Measurements from ENCODE around the gene LACTB.

LACTB gene

GRCh38 chr15:63122002-63122875, 578 bp downstream of the LACTB start:
- peak; percentile 28; the same call in 1 of the 2 replicates for TF ChIP-seq SPI1 (IDR thresholded peaks at IDR 0.05; ENCODE audit: borderline replicate concordance, low read depth)
- no peak for TF ChIP-seq POLR2AphosphoS5 (IDR thresholded peaks at IDR 0.05; ENCODE audit: low read depth)
- no peak for TF ChIP-seq REST (IDR thresholded peaks at IDR 0.05; ENCODE audit: insufficient replicate concordance, low read depth)
- no peak for TF ChIP-seq GABPA (IDR thresholded peaks at IDR 0.05; ENCODE audit: low read depth)
- no peak for TF ChIP-seq CTCF (IDR thresholded peaks at IDR 0.05; ENCODE audit: insufficient read depth, low read length)
- Histone ChIP-seq H3K27me3 (ENCODE audit: insufficient read depth, poor library complexity, severe bottlenecking) (no peaks in the 10 kb centered on the region), H3K27ac (replicated peaks) (peak overlapping the region; percentile 71), H3K4me3 (replicated peaks; ENCODE audit: insufficient read depth, low read length) (peak overlapping the region; percentile 100)
- peak; percentile 46 to 81 for DNase-seq (ENCODE audit: low read depth in 1 of 2, low spot score in 1 of 2)

- no peak overlapping the region for H3K4me3 ChIP-seq (replicated peaks; ENCODE audit: insufficient read depth, low read length)
- no peak for DNase-seq (ENCODE audit: low read depth in 1 of 2, low spot score in 1 of 2)
- H3K27ac ChIP-seq (replicated peaks), result no peak overlapping the region
- H3K27me3 ChIP-seq (ENCODE audit: insufficient read depth, poor library complexity, severe bottlenecking), result no peaks in the 10 kb centered on the region
- TF ChIP-seq SPI1 (IDR thresholded peaks at IDR 0.05; ENCODE audit: borderline replicate concordance, low read depth) (no peak), POLR2AphosphoS5 (IDR thresholded peaks at IDR 0.05; ENCODE audit: low read depth) (no peak), GABPA (IDR thresholded peaks at IDR 0.05; ENCODE audit: low read depth) (no peak), CTCF (IDR thresholded peaks at IDR 0.05; ENCODE audit: insufficient read depth, low read length) (no peak), REST (IDR thresholded peaks at IDR 0.05; ENCODE audit: insufficient replicate concordance, low read depth) (no peak)
Observed at GRCh38 chr15:63124506-63124905, 2.8 kb downstream of the LACTB start.

- Histone ChIP-seq H3K27me3 (ENCODE audit: insufficient read depth, poor library complexity, severe bottlenecking) (no peaks in the 10 kb centered on the region), H3K4me3 (replicated peaks; ENCODE audit: insufficient read depth, low read length) (no peak overlapping the region), H3K27ac (replicated peaks) (no peak overlapping the region)
- no peak for TF ChIP-seq POLR2AphosphoS5 (IDR thresholded peaks at IDR 0.05; ENCODE audit: low read depth)
- no peak for TF ChIP-seq REST (IDR thresholded peaks at IDR 0.05; ENCODE audit: insufficient replicate concordance, low read depth)
- DNase-seq (ENCODE audit: low read depth in 1 of 2, low spot score in 1 of 2), result no peak
Observed at GRCh38 chr15:63126726-63127125, 5.1 kb downstream of the LACTB start.

Data from HL-60 (cell line).